Measurements from ENCODE around the gene IRS2.

IRS2 gene

GRCh38 chr13:109717686-109718085 is 68.7 kb downstream of the IRS2 start:
- Histone ChIP-seq H3K4me2 (no peak overlapping the region), H4K20me1 (ENCODE audit: insufficient read depth) (no peaks in the 10 kb centered on the region), H2AFZ (ENCODE audit: low read depth) (no peak overlapping the region)

GRCh38 chr13:109715902-109716301 is 70.5 kb downstream of the IRS2 start:
- Histone ChIP-seq H3K4me2 (no peak overlapping the region), H3K9ac (no peak overlapping the region), H3K27ac (no peak overlapping the region), H3K4me3 (IDR thresholded peaks at IDR 0.05; ENCODE audit: insufficient read depth, low read depth, low read length) (no peak overlapping the region), H2AFZ (ENCODE audit: low read depth) (no peak overlapping the region), H3K79me2 (ENCODE audit: insufficient read depth, low read depth) (no peaks in the 10 kb centered on the region), H3K36me3 (ENCODE audit: insufficient read depth) (no peaks in the 10 kb centered on the region), H3K27me3 (ENCODE audit: insufficient read depth, low read depth) (no peaks in the 10 kb centered on the region), H4K20me1 (ENCODE audit: insufficient read depth) (no peaks in the 10 kb centered on the region), H3K4me1 (ENCODE audit: low read depth, poor library complexity, severe bottlenecking) (no peaks in the 10 kb centered on the region)
- no peak for TF ChIP-seq CTCF (conservative IDR thresholded peaks at IDR 0.05; ENCODE audit: low read depth, low read length)

More at GRCh38 chr13:109717686-109718085, 68.7 kb downstream of the IRS2 start:
- Histone ChIP-seq H3K79me2 (ENCODE audit: insufficient read depth, low read depth) (no peaks in the 10 kb centered on the region), H3K4me3 (IDR thresholded peaks at IDR 0.05; ENCODE audit: insufficient read depth, low read depth, low read length) (no peak overlapping the region), H3K36me3 (ENCODE audit: insufficient read depth) (no peaks in the 10 kb centered on the region), H3K4me1 (ENCODE audit: low read depth, poor library complexity, severe bottlenecking) (no peaks in the 10 kb centered on the region), H3K9ac (no peak overlapping the region), H3K27ac (no peak overlapping the region), H3K27me3 (ENCODE audit: insufficient read depth, low read depth) (no peaks in the 10 kb centered on the region)
- no peak for TF ChIP-seq CTCF (conservative IDR thresholded peaks at IDR 0.05; ENCODE audit: low read depth, low read length)

- no peak overlapping the region for H3K27ac ChIP-seq
- no peak overlapping the region for H3K4me2 ChIP-seq
- TF ChIP-seq CTCF (conservative IDR thresholded peaks at IDR 0.05; ENCODE audit: low read depth, low read length), result no peak
- H3K4me1 ChIP-seq (ENCODE audit: low read depth, poor library complexity, severe bottlenecking), result no peaks in the 10 kb centered on the region
- H2AFZ ChIP-seq (ENCODE audit: low read depth), result no peak overlapping the region
- no peaks in the 10 kb centered on the region for H4K20me1 ChIP-seq (ENCODE audit: insufficient read depth)
- no peaks in the 10 kb centered on the region for H3K36me3 ChIP-seq (ENCODE audit: insufficient read depth)
- no peak overlapping the region for H3K4me3 ChIP-seq (IDR thresholded peaks at IDR 0.05; ENCODE audit: insufficient read depth, low read depth, low read length)
- H3K27me3 ChIP-seq (ENCODE audit: insufficient read depth, low read depth), result no peaks in the 10 kb centered on the region
- H3K9ac ChIP-seq, result no peak overlapping the region
- no peaks in the 10 kb centered on the region for H3K79me2 ChIP-seq (ENCODE audit: insufficient read depth, low read depth)
Measured at GRCh38 chr13:109713681-109714080, 72.7 kb downstream of the IRS2 start.

DNA sequence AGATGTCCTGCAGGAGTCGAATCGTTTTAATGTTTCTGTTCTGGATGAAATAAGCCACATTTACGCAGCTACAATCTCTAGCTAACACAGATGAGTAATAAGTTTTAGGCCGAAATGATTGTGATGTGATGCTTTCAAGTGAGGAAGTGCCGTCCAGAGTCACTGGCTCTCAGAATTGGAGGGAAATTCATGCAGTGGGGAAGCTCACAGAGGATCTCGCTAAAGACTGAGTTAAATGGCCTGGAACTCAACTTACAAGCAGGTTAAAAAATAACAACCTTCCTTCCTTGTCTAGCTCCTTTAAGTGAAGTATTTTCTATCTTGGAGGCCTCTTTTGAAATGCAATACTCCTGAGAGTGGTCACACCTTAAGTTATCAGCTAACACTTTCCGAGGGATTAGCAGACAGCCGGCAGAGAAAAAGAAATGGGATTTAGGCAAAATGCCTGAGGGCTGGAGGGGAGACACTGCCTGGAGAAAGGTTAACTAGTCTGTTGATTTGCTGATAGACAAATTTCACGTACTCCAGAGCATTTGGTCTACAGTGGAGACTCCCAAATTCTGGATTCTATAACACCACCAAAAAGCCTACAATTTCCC is 74.2 kb downstream of the IRS2 start:
- no peak overlapping the region for H3K27ac ChIP-seq
- no peaks in the 10 kb centered on the region for H3K27me3 ChIP-seq (ENCODE audit: insufficient read depth, low read depth)
- no peaks in the 10 kb centered on the region for H3K4me1 ChIP-seq (ENCODE audit: low read depth, poor library complexity, severe bottlenecking)
- H3K36me3 ChIP-seq (ENCODE audit: insufficient read depth), result no peaks in the 10 kb centered on the region
- H2AFZ ChIP-seq (ENCODE audit: low read depth), result no peak overlapping the region
- H3K4me3 ChIP-seq (IDR thresholded peaks at IDR 0.05; ENCODE audit: insufficient read depth, low read depth, low read length), result no peak overlapping the region
- no peaks in the 10 kb centered on the region for H4K20me1 ChIP-seq (ENCODE audit: insufficient read depth)
- TF ChIP-seq CTCF (conservative IDR thresholded peaks at IDR 0.05; ENCODE audit: low read depth, low read length), result no peak
- H3K9ac ChIP-seq, result no peak overlapping the region
- no peaks in the 10 kb centered on the region for H3K79me2 ChIP-seq (ENCODE audit: insufficient read depth, low read depth)
- no peak overlapping the region for H3K4me2 ChIP-seq

All from KMS-11 (cell line).